HL-60 (cell line): ENCODE measurements around the gene GMPR.

ENCODE experiments used
- DNase-seq, 2 experiments: peaks; one replicate each; pipeline ENCODE4 v3.0.0-alpha.2; 2010 to 2020; ENCODE audit warnings: low read depth in 1 of 2, low spot score in 1 of 2
- H3K27ac ChIP-seq: fragments of 250-450 bp; sonication (Bioruptor Pico); replicated peaks from 2 replicates; pipeline ENCODE4 v1.5.1; 2020; ENCODE audit warnings: mild to moderate bottlenecking, moderate library complexity
- H3K27me3 ChIP-seq: fragments of 250-450 bp; sonication (Bioruptor Pico); 2 replicates; pipeline ENCODE4 v1.5.1; 2021; ENCODE audit warnings: mild to moderate bottlenecking, moderate library complexity; ENCODE audit not compliant: insufficient read depth, poor library complexity, severe bottlenecking
- H3K4me3 ChIP-seq: replicated peaks from 2 replicates; pipeline ENCODE4 v1.5.1; 2011; ENCODE audit warnings: mild to moderate bottlenecking, control low read depth, low read length; ENCODE audit not compliant: insufficient read depth
- CTCF ChIP-seq: IDR thresholded peaks from one replicate; pipeline ENCODE4 v1.5.1; 2011; ENCODE audit warnings: low read length, control low read depth, inconsistent platforms; ENCODE audit not compliant: insufficient read depth
- GABPA ChIP-seq: IDR thresholded peaks from 2 replicates; pipeline ENCODE4 v1.6.1; 2012; ENCODE audit warnings: low read depth
- POLR2AphosphoS5 ChIP-seq: IDR thresholded peaks from 2 replicates; pipeline ENCODE4 v1.6.1; 2012; ENCODE audit warnings: low read depth
- SPI1 ChIP-seq: IDR thresholded peaks from 2 replicates; pipeline ENCODE4 v1.6.1; 2012; ENCODE audit warnings: low read depth, mild to moderate bottlenecking, borderline replicate concordance
- TF ChIP-seq, protein P1 (sequence below): IDR thresholded peaks from 2 replicates; pipeline ENCODE4 v1.6.1; 2012; ENCODE audit warnings: low read depth; ENCODE audit not compliant: insufficient replicate concordance

The GMPR gene

GRCh38 chr6:16285467-16286150, 47.2 kb downstream of the GMPR start:
- no peak overlapping the region for H3K4me3 ChIP-seq
- no peak for TF ChIP-seq POLR2AphosphoS5
- no peak for TF ChIP-seq GABPA
- TF ChIP-seq SPI1 = no peak
- TF ChIP-seq CTCF = no peak
- TF ChIP-seq, protein P1, sequence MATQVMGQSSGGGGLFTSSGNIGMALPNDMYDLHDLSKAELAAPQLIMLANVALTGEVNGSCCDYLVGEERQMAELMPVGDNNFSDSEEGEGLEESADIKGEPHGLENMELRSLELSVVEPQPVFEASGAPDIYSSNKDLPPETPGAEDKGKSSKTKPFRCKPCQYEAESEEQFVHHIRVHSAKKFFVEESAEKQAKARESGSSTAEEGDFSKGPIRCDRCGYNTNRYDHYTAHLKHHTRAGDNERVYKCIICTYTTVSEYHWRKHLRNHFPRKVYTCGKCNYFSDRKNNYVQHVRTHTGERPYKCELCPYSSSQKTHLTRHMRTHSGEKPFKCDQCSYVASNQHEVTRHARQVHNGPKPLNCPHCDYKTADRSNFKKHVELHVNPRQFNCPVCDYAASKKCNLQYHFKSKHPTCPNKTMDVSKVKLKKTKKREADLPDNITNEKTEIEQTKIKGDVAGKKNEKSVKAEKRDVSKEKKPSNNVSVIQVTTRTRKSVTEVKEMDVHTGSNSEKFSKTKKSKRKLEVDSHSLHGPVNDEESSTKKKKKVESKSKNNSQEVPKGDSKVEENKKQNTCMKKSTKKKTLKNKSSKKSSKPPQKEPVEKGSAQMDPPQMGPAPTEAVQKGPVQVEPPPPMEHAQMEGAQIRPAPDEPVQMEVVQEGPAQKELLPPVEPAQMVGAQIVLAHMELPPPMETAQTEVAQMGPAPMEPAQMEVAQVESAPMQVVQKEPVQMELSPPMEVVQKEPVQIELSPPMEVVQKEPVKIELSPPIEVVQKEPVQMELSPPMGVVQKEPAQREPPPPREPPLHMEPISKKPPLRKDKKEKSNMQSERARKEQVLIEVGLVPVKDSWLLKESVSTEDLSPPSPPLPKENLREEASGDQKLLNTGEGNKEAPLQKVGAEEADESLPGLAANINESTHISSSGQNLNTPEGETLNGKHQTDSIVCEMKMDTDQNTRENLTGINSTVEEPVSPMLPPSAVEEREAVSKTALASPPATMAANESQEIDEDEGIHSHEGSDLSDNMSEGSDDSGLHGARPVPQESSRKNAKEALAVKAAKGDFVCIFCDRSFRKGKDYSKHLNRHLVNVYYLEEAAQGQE = no peak

GRCh38 chr6:16286151-16286522, 47.8 kb downstream of the GMPR start:
- H3K27me3 ChIP-seq = no peaks in the 10 kb centered on the region
- TF ChIP-seq GABPA (no peak), CTCF (peak; percentile 77)
- H3K27ac ChIP-seq = no peak overlapping the region
- peak in 1 of 2 experiments; percentile 38 for DNase-seq
- H3K4me3 ChIP-seq = no peak overlapping the region

More at GRCh38 chr6:16285467-16286150, 47.2 kb downstream of the GMPR start:
- Histone ChIP-seq H3K27me3 (no peaks in the 10 kb centered on the region), H3K27ac (no peak overlapping the region)
- no peak for DNase-seq

GRCh38 chr6:16288163-16288562, 49.8 kb downstream of the GMPR start:
- TF ChIP-seq CTCF (no peak), GABPA (no peak), SPI1 (no peak), POLR2AphosphoS5 (no peak)
- TF ChIP-seq, protein P1 = no peak
- H3K4me3 ChIP-seq = no peak overlapping the region
- H3K27me3 ChIP-seq = no peaks in the 10 kb centered on the region
- no peak overlapping the region for H3K27ac ChIP-seq
- DNase-seq = no peak

- Histone ChIP-seq H3K27me3 (no peaks in the 10 kb centered on the region), H3K27ac (no peak overlapping the region), H3K4me3 (no peak overlapping the region)
- no peak for TF ChIP-seq POLR2AphosphoS5
- TF ChIP-seq GABPA = no peak
- TF ChIP-seq, protein P1 = no peak
- TF ChIP-seq CTCF = no peak
- TF ChIP-seq SPI1 = no peak
- DNase-seq = no peak
Observed at GRCh38 chr6:16291739-16292138, 53.4 kb downstream of the GMPR start.
